GM21423 (cell line): ENCODE data around the gene TNF.
A peak's percentile ranks its signal among the peaks of the same experiment; 100 is the strongest.

Experiments used
- ATAC-seq: cut with Tn5 transposase; IDR thresholded peaks from one replicate; pipeline ENCODE4 v1.9.1; 2021; ENCODE audit warnings: mild to moderate bottlenecking, moderate library complexity; ENCODE audit not compliant: unreplicated experiment

Gene TNF

GRCh38 chr6:31575335-31575901, at the start of gene TNF:
Gene TNF (plus strand): TSS chr6:31575565. CDS start chr6:31575742, 177 bp downstream.
- ATAC-seq, result no peak

GRCh38 chr6:31525932-31526591, 49.3 kb upstream of the TNF start:
- ATAC-seq, result no peak

GRCh38 chr6:31528307-31528777, 47.0 kb upstream of the TNF start:
- ATAC-seq, result no peak

GRCh38 chr6:31528821-31529328, 46.5 kb upstream of the TNF start, which contains the start of gene MCCD1:
Gene MCCD1 (plus strand): TSS chr6:31528962. CDS start chr6:31529015, 53 bp downstream.
- no peak for ATAC-seq

- no peak for ATAC-seq
Observed at GRCh38 chr6:31529329-31530150, 45.8 kb upstream of the TNF start.

GRCh38 chr6:31530659-31531058, 44.7 kb upstream of the TNF start:
- no peak for ATAC-seq

- ATAC-seq, result no peak
Observed at GRCh38 chr6:31531162-31531561, 44.2 kb upstream of the TNF start.

- no peak for ATAC-seq
Observed at GRCh38 chr6:31531771-31532643, 43.4 kb upstream of the TNF start.

GRCh38 chr6:31532644-31533454, 42.5 kb upstream of the TNF start:
- ATAC-seq, result no peak

- no peak for ATAC-seq
Observed at GRCh38 chr6:31533455-31533841, 41.9 kb upstream of the TNF start.

GRCh38 chr6:31534011-31534410, 41.4 kb upstream of the TNF start:
- ATAC-seq, result no peak

- ATAC-seq, result no peak
Observed at GRCh38 chr6:31534521-31535040, 40.8 kb upstream of the TNF start.

- ATAC-seq, result no peak
Observed at GRCh38 chr6:31535538-31536324, 39.6 kb upstream of the TNF start.

- no peak for ATAC-seq
Observed at GRCh38 chr6:31538805-31539400, 36.5 kb upstream of the TNF start.

- no peak for ATAC-seq
Observed at GRCh38 chr6:31540640-31541039, 34.7 kb upstream of the TNF start.

- no peak for ATAC-seq
Observed at GRCh38 chr6:31541059-31541657, 34.2 kb upstream of the TNF start.

GRCh38 chr6:31541658-31542521, 33.5 kb upstream of the TNF start, which contains the start of gene DDX39B:
Gene DDX39B (minus strand): TSS chr6:31542003. CDS start chr6:31540532, 1,471 bp downstream.
- peak; percentile 70 for ATAC-seq
